Choroid plexus epithelial cell (primary cell): Measurements from ENCODE around the gene STRIP1.
"Not testable (repeated sequence)": the region's sequence is repeated elsewhere in the genome, so short reads cannot be mapped to it uniquely, and the experiment has no call there.

ENCODE experiments used
- DNase-seq: peaks from one replicate; pipeline ENCODE4 v3.0.0-alpha.2; 2010; ENCODE audit warnings: low read depth
- H3K4me3 ChIP-seq: 2 replicates; pipeline ENCODE4 v1.5.1; 2011; ENCODE audit warnings: low read depth, mild to moderate bottlenecking, control low read depth, low read length, moderate library complexity
- TF ChIP-seq, protein P1 (sequence below): conservative IDR thresholded peaks from 2 replicates; pipeline ENCODE4 v1.5.1; 2011; ENCODE audit warnings: low read depth, mild to moderate bottlenecking, control low read depth, inconsistent platforms, low read length, moderate library complexity

Gene STRIP1

DNA sequence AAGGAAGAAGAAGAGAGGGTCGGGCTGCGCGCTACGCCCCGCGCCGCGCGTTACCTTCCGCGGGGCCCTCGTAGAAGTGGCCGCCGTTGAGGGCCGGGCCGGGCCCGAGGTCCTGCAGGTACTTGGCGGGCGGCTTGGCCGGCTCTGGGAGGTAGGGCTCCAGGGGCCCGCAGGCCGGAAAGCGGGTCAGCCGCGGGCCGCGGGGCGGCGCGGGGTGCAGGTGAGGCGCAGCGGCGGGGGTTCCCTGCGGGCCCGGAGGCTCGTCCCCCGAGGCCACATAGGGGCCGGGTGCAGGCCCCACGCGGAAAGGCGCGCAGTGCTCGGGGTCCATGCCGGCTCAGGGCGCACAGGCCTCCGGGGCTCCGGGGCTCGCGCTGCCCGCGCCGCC lies 35.9 kb downstream of the STRIP1 start:
- no peak overlapping the region for H3K4me3 ChIP-seq
- TF ChIP-seq, protein P1, sequence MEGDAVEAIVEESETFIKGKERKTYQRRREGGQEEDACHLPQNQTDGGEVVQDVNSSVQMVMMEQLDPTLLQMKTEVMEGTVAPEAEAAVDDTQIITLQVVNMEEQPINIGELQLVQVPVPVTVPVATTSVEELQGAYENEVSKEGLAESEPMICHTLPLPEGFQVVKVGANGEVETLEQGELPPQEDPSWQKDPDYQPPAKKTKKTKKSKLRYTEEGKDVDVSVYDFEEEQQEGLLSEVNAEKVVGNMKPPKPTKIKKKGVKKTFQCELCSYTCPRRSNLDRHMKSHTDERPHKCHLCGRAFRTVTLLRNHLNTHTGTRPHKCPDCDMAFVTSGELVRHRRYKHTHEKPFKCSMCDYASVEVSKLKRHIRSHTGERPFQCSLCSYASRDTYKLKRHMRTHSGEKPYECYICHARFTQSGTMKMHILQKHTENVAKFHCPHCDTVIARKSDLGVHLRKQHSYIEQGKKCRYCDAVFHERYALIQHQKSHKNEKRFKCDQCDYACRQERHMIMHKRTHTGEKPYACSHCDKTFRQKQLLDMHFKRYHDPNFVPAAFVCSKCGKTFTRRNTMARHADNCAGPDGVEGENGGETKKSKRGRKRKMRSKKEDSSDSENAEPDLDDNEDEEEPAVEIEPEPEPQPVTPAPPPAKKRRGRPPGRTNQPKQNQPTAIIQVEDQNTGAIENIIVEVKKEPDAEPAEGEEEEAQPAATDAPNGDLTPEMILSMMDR = no peak
- no peak for DNase-seq

DNA sequence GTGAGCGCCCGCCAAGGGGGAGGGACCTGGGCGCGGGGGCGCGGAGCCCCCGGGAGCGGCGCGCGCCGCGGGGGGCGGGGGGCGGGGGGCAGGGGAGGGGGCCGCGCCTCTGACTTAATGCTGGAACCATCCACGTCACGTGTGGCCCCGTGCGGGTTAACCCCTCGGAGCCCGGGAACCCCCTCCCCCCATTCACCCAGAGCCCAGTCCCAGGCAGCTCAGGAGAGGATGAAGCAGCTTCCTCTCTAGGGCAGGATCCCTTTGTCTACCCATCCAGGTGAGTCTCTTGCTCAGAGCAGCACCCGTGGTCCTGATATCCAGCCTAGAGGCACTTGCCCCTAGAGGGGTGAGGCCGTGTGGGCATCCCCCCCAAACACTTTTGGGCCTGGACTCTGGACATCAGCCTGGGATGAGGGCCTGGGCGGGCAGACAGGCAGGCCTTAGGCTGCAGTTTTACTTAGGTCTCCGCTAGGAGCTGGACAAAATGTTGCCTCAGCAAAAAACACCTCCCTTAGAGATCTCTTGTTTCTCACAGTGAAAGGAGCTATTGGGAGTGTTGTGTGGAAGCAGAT lies 36.3 kb downstream of the STRIP1 start, which contains the start of gene ALX3:
Gene ALX3, minus strand, starts transcription at position 2 of the 572 bp plus-strand sequence. CDS start 60 bp downstream, outside the sequence.
- TF ChIP-seq, protein P1 = no peak
- H3K4me3 ChIP-seq = no peak within 1 kb of the TSS
- no peak for DNase-seq

DNA sequence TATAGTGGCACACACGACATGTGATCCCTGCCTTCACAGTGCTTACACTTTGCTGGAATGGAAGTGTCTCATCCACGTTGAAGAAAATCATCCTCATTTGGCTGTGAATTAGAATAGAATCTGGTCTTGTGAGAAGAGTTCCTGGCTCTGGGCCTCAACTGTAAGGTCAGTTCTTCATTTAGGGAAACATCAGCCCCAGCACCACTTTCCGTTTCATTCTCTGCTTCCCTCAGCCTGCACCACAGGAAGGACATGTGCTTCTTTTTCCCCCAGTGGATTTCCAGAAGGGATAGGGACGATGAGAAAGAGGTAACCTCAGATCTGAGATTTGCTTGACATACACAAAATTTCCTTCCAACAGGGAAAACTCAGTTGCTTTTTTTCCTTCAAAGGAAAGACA lies 39.7 kb downstream of the STRIP1 start:
- H3K4me3 ChIP-seq = no peak overlapping the region
- DNase-seq = no peak
- TF ChIP-seq, protein P1 = no peak

DNA sequence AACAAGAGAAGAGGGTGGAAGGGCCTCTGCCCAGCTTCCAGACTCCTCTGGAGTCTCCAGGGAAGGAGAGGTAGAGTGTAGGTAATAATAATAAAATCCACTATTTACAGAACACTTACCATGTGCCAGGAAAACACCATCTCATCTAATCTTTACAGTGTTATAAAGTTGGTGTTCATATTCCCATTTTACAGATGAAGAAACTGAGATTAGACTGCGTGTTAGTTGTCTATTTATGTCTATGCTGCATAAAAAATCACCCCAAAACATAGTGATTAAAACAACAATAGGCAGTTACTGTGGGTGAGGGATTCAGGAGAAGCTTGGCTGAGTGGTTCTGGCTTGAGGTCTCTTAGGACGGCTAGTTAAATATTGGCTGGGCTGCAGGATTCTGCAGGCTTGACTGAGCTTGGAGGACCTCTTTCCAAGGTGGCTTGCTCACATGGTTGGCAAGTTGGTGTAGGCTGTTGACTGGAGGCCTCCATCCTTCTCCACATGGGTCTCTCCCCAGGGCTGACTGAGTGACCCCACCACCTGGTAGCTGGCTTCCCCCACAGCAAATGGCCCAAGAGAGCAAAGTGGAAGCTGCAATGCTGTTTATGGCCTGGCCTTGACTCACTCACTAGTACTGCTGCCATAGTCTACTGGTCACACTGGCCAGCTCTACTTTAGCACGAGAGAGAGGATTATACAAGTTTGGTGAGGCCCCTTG lies 42.5 kb downstream of the STRIP1 start:
- H3K4me3 ChIP-seq = no peak overlapping the region
- TF ChIP-seq, protein P1 = no peak
- DNase-seq = no peak

DNA sequence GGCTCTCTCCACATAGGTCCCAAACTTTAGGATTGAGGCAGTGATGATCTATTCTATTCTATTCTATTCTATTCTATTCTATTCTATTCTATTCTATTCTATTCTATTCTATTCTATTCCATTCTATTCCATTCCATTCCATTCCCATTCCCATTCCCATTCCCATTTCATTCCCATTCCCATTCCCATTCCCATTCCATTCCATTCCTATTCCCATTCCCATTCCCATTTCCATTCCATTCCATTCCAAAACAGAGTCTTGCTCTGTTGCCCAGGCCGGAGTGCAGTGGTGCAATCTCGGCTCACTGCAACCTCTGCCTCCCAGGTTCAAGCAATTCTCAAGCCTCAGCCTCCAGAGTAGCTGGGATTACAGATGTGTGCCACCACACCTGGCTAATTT lies 45.6 kb downstream of the STRIP1 start:
- not testable (repeated sequence) for H3K4me3 ChIP-seq, DNase-seq

DNA sequence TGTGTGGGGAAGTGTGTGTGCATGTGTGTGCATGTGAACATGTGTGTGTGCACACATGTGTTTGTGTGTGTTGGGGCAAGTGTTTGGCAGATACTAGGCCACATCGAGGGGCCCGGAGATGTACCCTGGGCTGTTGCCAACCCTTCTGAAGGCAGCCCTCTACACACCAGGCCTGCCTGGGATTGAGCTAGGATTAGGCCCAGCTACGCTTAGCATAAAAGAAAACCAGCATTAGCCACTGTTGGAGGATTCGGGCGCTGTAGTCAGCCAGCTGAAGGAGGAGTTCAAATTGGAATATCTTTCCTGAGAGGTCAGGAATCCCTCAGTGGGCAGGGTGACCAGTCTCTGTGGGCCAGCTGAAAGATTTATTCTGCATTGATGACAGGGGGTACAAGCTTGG lies 46.6 kb downstream of the STRIP1 start:
- no peak for DNase-seq
- TF ChIP-seq, protein P1 = no peak
- no peak overlapping the region for H3K4me3 ChIP-seq

DNA sequence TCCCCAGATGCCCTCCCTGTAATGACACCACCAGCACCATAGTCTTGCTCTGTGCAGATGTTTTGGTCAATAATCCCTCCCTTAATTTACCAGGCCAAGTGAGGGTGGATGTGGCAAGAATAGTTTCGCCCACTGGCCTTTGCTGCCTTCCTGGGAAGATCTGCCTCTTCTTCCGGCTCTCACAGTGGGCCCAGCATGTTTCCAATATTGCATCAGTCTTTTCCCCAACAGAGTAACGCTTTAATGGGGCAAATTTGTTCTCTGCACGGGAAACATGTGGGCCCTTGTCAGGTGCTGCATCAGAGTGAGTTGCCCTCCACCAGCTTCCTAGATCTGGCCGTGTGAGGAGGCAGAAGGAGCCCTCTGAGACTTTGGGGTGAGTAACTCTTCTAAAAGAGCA lies 48.1 kb downstream of the STRIP1 start:
- no peak for DNase-seq
- H3K4me3 ChIP-seq = no peak overlapping the region
- TF ChIP-seq, protein P1 = no peak
